Mesendoderm (in vitro differentiated cells): Measurements from ENCODE around the gene EPN1.

Experiments
- DNase-seq: peaks from one replicate; pipeline ENCODE4 v3.0.0; 2013
- H2AK5ac ChIP-seq: 2 replicates; pipeline ENCODE4 v1.6.1; 2013; ENCODE audit warnings: low read length, inconsistent platforms
- H2BK120ac ChIP-seq: 2 replicates; pipeline ENCODE4 v1.6.1; 2013; ENCODE audit warnings: low read depth, mild to moderate bottlenecking, low read length, moderate library complexity, mixed read lengths
- H2BK15ac ChIP-seq: replicated peaks from 2 replicates; pipeline ENCODE4 v1.6.1; 2013; ENCODE audit warnings: low read depth, mild to moderate bottlenecking, moderate library complexity
- H2BK5ac ChIP-seq: 2 replicates; pipeline ENCODE4 v1.6.1; 2013; ENCODE audit warnings: low read length, inconsistent platforms
- H3K18ac ChIP-seq: 2 replicates; pipeline ENCODE4 v1.6.1; 2013; ENCODE audit warnings: mild to moderate bottlenecking, low read length, mixed read lengths
- H3K23ac ChIP-seq: one replicate; pipeline ENCODE4 v1.6.1; 2013; ENCODE audit warnings: low read length
- H3K27ac ChIP-seq: 2 replicates; pipeline ENCODE4 v1.5.1; 2013; ENCODE audit warnings: low read depth, mild to moderate bottlenecking, inconsistent platforms, low read length, moderate library complexity
- H3K27me3 ChIP-seq: 2 replicates; pipeline ENCODE4 v1.6.1; 2013; ENCODE audit warnings: low read length, control low read depth, mild to moderate bottlenecking, inconsistent platforms; ENCODE audit not compliant: insufficient read depth, poor library complexity
- H3K36me3 ChIP-seq: 2 replicates; pipeline ENCODE4 v1.6.1; 2013; ENCODE audit warnings: low read length, inconsistent platforms; ENCODE audit not compliant: control insufficient read depth, insufficient read depth
- H3K4ac ChIP-seq: one replicate; pipeline ENCODE4 v1.6.1; 2013; ENCODE audit warnings: low read depth, mild to moderate bottlenecking, low read length, moderate library complexity
- H3K4me1 ChIP-seq: 2 replicates; pipeline ENCODE4 v1.6.1; 2013; ENCODE audit warnings: low read depth, low read length, inconsistent platforms; ENCODE audit not compliant: control insufficient read depth
- H3K4me2 ChIP-seq: 2 replicates; pipeline ENCODE4 v1.6.1; 2013; ENCODE audit warnings: low read length
- H3K4me3 ChIP-seq: 2 replicates; pipeline ENCODE4 v1.5.1; 2013; ENCODE audit warnings: mild to moderate bottlenecking, low read length
- H3K56ac ChIP-seq: one replicate; pipeline ENCODE4 v1.6.1; 2013; ENCODE audit warnings: low read length
- H3K79me1 ChIP-seq: 2 replicates; pipeline ENCODE4 v1.6.1; 2013; ENCODE audit warnings: low read length, inconsistent platforms
- H3K79me2 ChIP-seq: 2 replicates; pipeline ENCODE4 v1.6.1; 2013; ENCODE audit warnings: mild to moderate bottlenecking, low read length; ENCODE audit not compliant: control insufficient read depth, insufficient read depth
- H3K9ac ChIP-seq: 2 replicates; pipeline ENCODE4 v1.6.1; 2013; ENCODE audit warnings: low read length, inconsistent platforms
- H4K5ac ChIP-seq: one replicate; pipeline ENCODE4 v1.6.1; 2013; ENCODE audit warnings: low read length
- H4K8ac ChIP-seq: one replicate; pipeline ENCODE4 v1.6.1; 2013; ENCODE audit warnings: low read depth, mild to moderate bottlenecking, control low read depth, low read length, moderate library complexity
- WGBS: extraction: QIAGEN DNeasy Blood & Tissue Kit; methylation state at CpG from one replicate; pipeline ENCODE4 v1.1.7; 2013; ENCODE audit warnings: low lambda C conversion rate, missing lambda C conversion rate; ENCODE audit not compliant: insufficient coverage; ENCODE audit errors: extremely low coverage; 5-methylcytosine and 5-hydroxymethylcytosine counted together

EPN1 gene

DNA sequence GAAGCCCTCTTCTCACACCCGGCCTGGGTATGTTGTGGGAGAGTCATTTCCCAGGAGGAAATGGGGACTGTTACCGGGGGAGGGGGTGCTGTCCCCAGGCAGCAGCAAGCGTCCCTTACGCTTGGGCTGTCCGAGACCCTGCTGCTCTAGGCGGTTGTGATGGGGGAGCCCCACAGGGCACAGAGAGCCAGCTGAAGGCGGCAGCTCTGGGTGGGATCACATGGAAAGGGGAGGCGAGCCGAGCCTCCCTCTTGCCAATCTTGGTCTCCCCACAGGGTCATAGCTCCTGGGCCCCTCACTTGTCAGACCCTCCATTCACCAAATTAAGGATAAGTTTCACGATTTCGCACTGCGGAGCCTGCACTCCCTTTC, 22.0 kb downstream of the EPN1 start:
- Histone ChIP-seq H2BK5ac (no peak overlapping the region), H3K4me3 (no peak overlapping the region), H3K4me1 (no peaks in the 10 kb centered on the region), H3K4ac (no peak overlapping the region), H3K4me2 (no peak overlapping the region), H3K27me3 (no peaks in the 10 kb centered on the region), H3K56ac (no peak overlapping the region), H2BK15ac (no peak overlapping the region), H3K79me1 (no peaks in the 10 kb centered on the region), H3K23ac (no peak overlapping the region), H3K18ac (no peak overlapping the region), H3K36me3 (peaks cover 7% of the 10 kb centered on the region), H3K27ac (no peak overlapping the region), H4K8ac (no peak overlapping the region), H4K5ac (no peak overlapping the region), H3K79me2 (no peaks in the 10 kb centered on the region), H3K9ac (no peak overlapping the region), H2AK5ac (no peak overlapping the region), H2BK120ac (no peak overlapping the region)
- WGBS, result no CpG with 5 or more reads among the region's 12 CpGs
- no peak for DNase-seq

- no peak overlapping the region for H2BK15ac ChIP-seq
- H4K8ac ChIP-seq, result no peak overlapping the region
- no peaks in the 10 kb centered on the region for H3K79me1 ChIP-seq
- H3K4ac ChIP-seq, result no peak overlapping the region
- H3K4me2 ChIP-seq, result no peak overlapping the region
- no peak overlapping the region for H3K56ac ChIP-seq
- H3K23ac ChIP-seq, result no peak overlapping the region
- H3K27me3 ChIP-seq, result no peaks in the 10 kb centered on the region
- WGBS, result no CpG with 5 or more reads among the region's 8 CpGs
- H2BK5ac ChIP-seq, result no peak overlapping the region
- no peak overlapping the region for H3K9ac ChIP-seq
- no peak overlapping the region for H3K18ac ChIP-seq
- no peak overlapping the region for H2BK120ac ChIP-seq
- H4K5ac ChIP-seq, result no peak overlapping the region
- H3K79me2 ChIP-seq, result no peaks in the 10 kb centered on the region
- H3K4me1 ChIP-seq, result no peaks in the 10 kb centered on the region
- H3K36me3 ChIP-seq, result peaks cover 7% of the 10 kb centered on the region
- no peak overlapping the region for H3K27ac ChIP-seq
- no peak overlapping the region for H2AK5ac ChIP-seq
- no peak for DNase-seq
- no peak overlapping the region for H3K4me3 ChIP-seq
These were observed 22.7 kb downstream of the EPN1 start for GRCh38 chr19:55697698-55698097.

GRCh38 chr19:55698256-55698655, 23.2 kb downstream of the EPN1 start:
- no peak overlapping the region for H2BK120ac ChIP-seq
- no peak overlapping the region for H3K9ac ChIP-seq
- no peak overlapping the region for H4K5ac ChIP-seq
- no peak overlapping the region for H2BK15ac ChIP-seq
- no peak overlapping the region for H3K23ac ChIP-seq
- no peak overlapping the region for H3K4ac ChIP-seq
- no peak overlapping the region for H3K4me2 ChIP-seq
- no peak for DNase-seq
- H3K18ac ChIP-seq, result no peak overlapping the region
- H4K8ac ChIP-seq, result no peak overlapping the region
- H3K4me1 ChIP-seq, result no peaks in the 10 kb centered on the region
- peaks cover 7% of the 10 kb centered on the region for H3K36me3 ChIP-seq
- H2BK5ac ChIP-seq, result no peak overlapping the region
- no peaks in the 10 kb centered on the region for H3K27me3 ChIP-seq
- no peak overlapping the region for H3K27ac ChIP-seq
- WGBS, result no CpG with 5 or more reads among the region's 17 CpGs
- H3K79me1 ChIP-seq, result no peaks in the 10 kb centered on the region
- H3K4me3 ChIP-seq, result no peak overlapping the region
- H3K79me2 ChIP-seq, result no peaks in the 10 kb centered on the region
- no peak overlapping the region for H2AK5ac ChIP-seq
- H3K56ac ChIP-seq, result no peak overlapping the region

- H3K36me3 ChIP-seq, result peaks cover 6% of the 10 kb centered on the region
- no peak overlapping the region for H3K4ac ChIP-seq
- no peak overlapping the region for H3K56ac ChIP-seq
- no peak overlapping the region for H3K4me3 ChIP-seq
- H3K23ac ChIP-seq, result no peak overlapping the region
- H2BK15ac ChIP-seq, result no peak overlapping the region
- H3K4me2 ChIP-seq, result no peak overlapping the region
- H3K27ac ChIP-seq, result no peak overlapping the region
- H3K18ac ChIP-seq, result no peak overlapping the region
- no peak overlapping the region for H2BK120ac ChIP-seq
- H4K5ac ChIP-seq, result no peak overlapping the region
- H3K4me1 ChIP-seq, result no peaks in the 10 kb centered on the region
- no peaks in the 10 kb centered on the region for H3K79me1 ChIP-seq
- no peak overlapping the region for H4K8ac ChIP-seq
- no peaks in the 10 kb centered on the region for H3K27me3 ChIP-seq
- H2AK5ac ChIP-seq, result no peak overlapping the region
- H2BK5ac ChIP-seq, result no peak overlapping the region
- no peaks in the 10 kb centered on the region for H3K79me2 ChIP-seq
- WGBS, result no CpG with 5 or more reads among the region's 11 CpGs
- H3K9ac ChIP-seq, result no peak overlapping the region
- no peak for DNase-seq
These were observed 24.2 kb downstream of the EPN1 start for GRCh38 chr19:55699221-55699620.

- Histone ChIP-seq H3K79me2 (no peaks in the 10 kb centered on the region), H3K4ac (no peak overlapping the region), H3K18ac (no peak overlapping the region), H3K36me3 (peaks cover 4% of the 10 kb centered on the region), H3K4me2 (no peak overlapping the region), H3K27ac (no peak overlapping the region), H2BK5ac (no peak overlapping the region), H3K79me1 (no peaks in the 10 kb centered on the region), H2AK5ac (no peak overlapping the region), H3K4me3 (no peak overlapping the region), H3K27me3 (no peaks in the 10 kb centered on the region), H3K9ac (no peak overlapping the region), H3K56ac (no peak overlapping the region), H4K5ac (no peak overlapping the region), H2BK15ac (no peak overlapping the region), H2BK120ac (no peak overlapping the region), H3K4me1 (no peaks in the 10 kb centered on the region), H3K23ac (no peak overlapping the region), H4K8ac (no peak overlapping the region)
- no peak for DNase-seq
- WGBS, result no CpG with 5 or more reads among the region's 12 CpGs
These were observed 25.8 kb downstream of the EPN1 start for GRCh38 chr19:55700813-55701212.

- H2BK5ac ChIP-seq, result no peak overlapping the region
- DNase-seq, result no peak
- H2BK120ac ChIP-seq, result no peak overlapping the region
- peaks cover 3% of the 10 kb centered on the region for H3K36me3 ChIP-seq
- H4K5ac ChIP-seq, result no peak overlapping the region
- H3K4me1 ChIP-seq, result no peaks in the 10 kb centered on the region
- WGBS, result no CpG with 5 or more reads among the region's 13 CpGs
- H3K79me2 ChIP-seq, result no peaks in the 10 kb centered on the region
- H3K56ac ChIP-seq, result no peak overlapping the region
- H3K18ac ChIP-seq, result no peak overlapping the region
- H4K8ac ChIP-seq, result no peak overlapping the region
- no peak overlapping the region for H3K9ac ChIP-seq
- no peak overlapping the region for H3K4ac ChIP-seq
- H3K4me2 ChIP-seq, result no peak overlapping the region
- H3K27ac ChIP-seq, result no peak overlapping the region
- H2BK15ac ChIP-seq, result no peak overlapping the region
- no peaks in the 10 kb centered on the region for H3K79me1 ChIP-seq
- no peak overlapping the region for H3K4me3 ChIP-seq
- H2AK5ac ChIP-seq, result no peak overlapping the region
- no peak overlapping the region for H3K23ac ChIP-seq
- no peaks in the 10 kb centered on the region for H3K27me3 ChIP-seq
These were observed 27.2 kb downstream of the EPN1 start for GRCh38 chr19:55702131-55702627.
